RPMI8226 (cell line): ENCODE results near the gene AGO3.
A peak's percentile ranks its signal among the peaks of the same experiment; 100 is the strongest.
"Not testable (repeated sequence)": the region's sequence is repeated elsewhere in the genome, so short reads cannot be mapped to it uniquely, and the experiment has no call there.

Source experiments
- DNase-seq: peaks from one replicate; pipeline ENCODE4 v3.0.0-alpha.2; 2015

The AGO3 gene

DNA sequence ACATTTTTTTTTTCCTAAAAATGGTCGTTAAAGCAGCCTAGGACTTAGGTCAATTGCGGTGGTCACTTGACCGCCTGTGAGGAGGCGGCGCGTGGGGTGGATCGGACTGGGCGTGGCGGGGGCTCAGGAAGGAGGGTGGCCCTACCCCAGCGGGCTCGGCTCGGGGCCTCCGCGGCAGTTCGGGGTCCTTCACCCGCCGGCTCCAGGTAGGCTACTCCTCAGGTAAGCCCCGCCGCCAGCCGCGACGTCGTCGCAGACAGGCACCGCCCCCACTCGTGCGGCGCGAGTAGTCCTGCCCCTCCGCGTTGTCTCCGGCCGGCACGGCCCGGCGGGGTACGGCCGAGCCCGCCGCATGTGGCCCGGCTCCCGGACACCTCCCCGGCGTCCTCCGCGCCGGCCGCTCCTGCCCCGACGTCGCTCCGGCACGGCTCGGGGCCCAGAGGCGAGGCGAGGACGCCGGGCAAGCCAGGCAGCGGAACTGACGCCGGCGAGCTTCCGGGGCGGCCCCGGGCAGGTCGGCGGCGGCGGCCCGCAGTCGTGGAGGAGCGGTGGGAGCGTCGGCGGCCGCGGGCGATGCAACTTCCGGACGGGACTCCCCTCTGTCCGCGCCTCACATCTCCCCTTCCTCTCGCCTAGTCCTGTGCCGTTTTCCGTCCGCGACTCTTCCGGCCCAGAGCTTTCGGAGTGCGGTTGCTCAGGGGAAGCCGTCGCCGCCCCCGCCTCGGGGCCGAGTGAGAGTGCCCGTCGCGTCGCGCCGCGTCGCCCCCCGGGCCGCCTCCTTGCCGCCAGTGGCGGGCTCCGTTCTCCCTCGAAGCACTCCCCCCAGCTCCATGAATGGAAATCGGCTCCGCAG lies at the start of gene AGO3:
TSS of gene AGO3 (plus strand) at position 513 of the 853 bp plus-strand sequence. CDS start at position 835, 322 bp downstream.
- peak; percentile 93 for DNase-seq

DNA sequence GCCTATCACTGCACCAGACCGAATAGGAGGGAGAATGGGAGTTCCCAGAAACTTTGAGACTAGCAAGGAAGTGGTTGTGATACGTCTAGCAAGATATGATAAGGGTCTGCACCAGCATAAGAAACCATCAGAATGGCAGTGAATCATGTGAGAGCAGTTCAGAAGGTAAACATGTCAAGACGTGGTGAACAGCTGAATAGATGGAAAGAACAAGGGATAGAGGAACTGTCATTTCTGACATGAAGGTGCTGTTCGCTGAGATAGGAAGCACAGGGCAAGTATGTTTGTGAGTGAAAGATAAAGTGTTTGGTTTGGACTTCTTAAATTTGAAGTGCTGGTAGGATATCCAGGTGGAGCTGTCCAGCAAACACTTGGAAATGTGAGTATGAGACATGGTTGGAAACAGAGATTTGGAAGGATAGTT lies 49.0 kb upstream of the AGO3 start:
- no peak for DNase-seq

- DNase-seq, result no peak
These were observed 48.3 kb upstream of the AGO3 start for GRCh38 chr1:35882586-35882944.

GRCh38 chr1:35882945-35883634 lies 47.8 kb upstream of the AGO3 start, which contains the start of gene AGO1:
AGO1 (plus strand) TSS chr1:35883209; CDS start chr1:35883422, 213 bp downstream.
- peak; percentile 97 for DNase-seq

DNA sequence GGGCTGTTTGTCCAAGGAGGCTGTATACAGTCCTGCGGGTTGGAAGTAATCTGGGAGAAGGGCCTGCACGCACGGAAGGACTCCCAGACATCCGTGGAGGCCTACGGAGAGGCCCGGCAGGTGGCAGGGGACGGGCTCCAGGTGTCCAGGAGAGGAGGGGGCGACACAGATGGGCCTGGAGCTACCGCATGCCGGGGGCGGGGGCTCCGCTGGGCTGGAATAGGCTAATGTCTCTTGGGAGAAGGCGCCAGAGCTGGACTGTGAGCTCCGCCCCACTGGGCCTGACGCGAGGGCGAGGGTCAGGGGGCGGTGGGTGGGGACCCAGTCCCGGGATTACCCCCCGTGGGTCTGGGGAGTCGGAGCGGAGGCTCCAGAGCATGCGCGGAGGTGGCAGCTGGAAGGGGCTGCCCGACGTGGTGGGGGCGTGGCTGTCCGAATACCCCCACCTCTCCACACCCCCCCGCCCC lies 47.2 kb upstream of the AGO3 start:
- no peak for DNase-seq

DNA sequence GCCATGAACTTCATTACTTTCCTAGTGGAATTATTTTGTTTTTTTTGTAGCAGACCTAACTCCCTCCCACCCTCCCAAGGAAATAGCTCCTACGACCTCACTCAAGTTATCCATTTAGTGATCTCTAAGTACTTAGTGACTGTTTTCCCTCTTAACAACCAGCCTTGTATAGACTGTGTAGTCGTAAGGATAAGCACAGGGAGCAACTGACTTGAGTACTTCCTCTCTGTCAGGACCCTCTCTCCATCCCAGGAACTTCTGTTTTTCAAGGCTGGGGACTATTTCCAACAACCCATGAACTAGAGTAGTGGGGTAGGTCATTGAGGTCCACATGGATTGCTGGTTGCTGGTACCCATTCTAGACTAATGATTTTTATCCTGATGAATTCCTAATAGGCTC lies 46.0 kb upstream of the AGO3 start:
- DNase-seq, result no peak

DNA sequence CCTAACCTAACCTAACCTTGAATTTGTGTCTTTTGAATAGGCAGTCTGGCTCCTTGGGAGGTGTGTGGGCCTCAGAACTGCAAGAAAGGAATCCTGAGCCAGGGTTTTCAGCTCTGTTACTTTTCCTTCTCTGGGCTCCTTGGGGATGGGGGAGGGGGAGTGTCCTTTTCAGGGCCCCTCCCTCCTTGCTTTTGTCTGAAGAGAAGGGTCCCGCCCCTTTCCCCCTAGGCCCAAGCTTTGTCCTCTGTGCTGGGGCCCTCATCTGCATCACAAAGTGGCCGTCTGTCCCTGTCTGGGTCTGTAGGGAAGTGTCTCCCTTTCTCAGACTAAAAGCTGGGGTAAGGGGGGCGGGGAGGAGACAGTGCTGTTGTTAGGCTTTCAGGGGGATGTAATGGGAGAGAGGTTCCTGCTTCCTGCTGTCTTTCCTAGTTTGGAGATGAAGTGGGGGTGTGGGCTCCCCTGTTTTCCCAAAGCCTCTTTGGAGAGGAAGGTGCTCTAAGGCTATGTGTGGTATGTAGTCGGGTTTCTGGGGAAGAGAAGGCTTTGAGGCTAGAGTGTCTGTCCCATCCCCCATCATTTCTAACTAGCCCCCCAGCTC lies 44.8 kb upstream of the AGO3 start:
- no peak for DNase-seq

GRCh38 chr1:35886577-35887431 lies 44.1 kb upstream of the AGO3 start:
- DNase-seq, result peak; percentile 73

DNA sequence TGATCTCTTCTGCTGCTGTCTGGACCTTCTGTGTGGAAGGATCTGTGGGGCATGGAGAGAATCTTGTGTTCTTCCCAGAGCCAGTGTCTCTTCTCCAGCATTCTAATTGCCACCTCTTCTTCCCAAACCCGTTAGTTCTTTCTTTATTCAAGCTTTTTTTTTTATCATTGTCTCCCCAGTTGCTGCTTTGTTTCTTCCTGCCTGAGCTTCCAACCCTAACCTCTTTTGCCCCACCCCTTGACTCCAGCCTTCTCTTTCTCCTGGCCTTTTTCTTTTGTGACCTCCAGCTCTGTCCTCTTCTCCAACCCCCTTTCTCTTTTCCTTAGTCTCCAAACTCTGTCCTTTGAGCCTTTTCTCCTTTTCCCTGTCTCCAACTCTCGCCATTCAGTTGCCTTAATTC lies 43.4 kb upstream of the AGO3 start:
- no peak for DNase-seq

DNA sequence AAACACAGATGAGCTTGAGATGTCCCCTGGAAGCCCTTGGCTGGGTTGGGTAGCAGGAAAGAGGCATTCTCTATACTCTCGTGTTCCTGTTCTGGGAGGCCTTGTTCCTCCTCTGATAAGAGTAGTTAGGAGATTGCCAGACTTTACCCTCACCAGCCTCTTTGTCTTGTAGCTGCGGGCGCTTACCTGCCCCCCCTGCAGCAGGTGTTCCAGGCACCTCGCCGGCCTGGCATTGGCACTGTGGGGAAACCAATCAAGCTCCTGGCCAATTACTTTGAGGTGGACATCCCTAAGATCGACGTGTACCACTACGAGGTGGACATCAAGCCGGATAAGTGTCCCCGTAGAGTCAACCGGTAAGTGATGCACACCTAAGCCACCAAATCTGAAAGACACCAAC lies 42.6 kb upstream of the AGO3 start:
- DNase-seq, result no peak

- not testable (repeated sequence) for DNase-seq
These were observed 41.9 kb upstream of the AGO3 start for GRCh38 chr1:35888981-35889380.

- DNase-seq, result no peak
These were observed 37.6 kb upstream of the AGO3 start for GRCh38 chr1:35893051-35893879.

GRCh38 chr1:35894183-35894582 lies 36.7 kb upstream of the AGO3 start:
- no peak for DNase-seq

- no peak for DNase-seq
These were observed 36.2 kb upstream of the AGO3 start for GRCh38 chr1:35894656-35895055.

GRCh38 chr1:35899941-35900340 lies 31.0 kb upstream of the AGO3 start:
- no peak for DNase-seq

- no peak for DNase-seq
These were observed 29.7 kb upstream of the AGO3 start for GRCh38 chr1:35901235-35901634.

GRCh38 chr1:35902671-35903070 lies 28.2 kb upstream of the AGO3 start:
- DNase-seq, result no peak

DNA sequence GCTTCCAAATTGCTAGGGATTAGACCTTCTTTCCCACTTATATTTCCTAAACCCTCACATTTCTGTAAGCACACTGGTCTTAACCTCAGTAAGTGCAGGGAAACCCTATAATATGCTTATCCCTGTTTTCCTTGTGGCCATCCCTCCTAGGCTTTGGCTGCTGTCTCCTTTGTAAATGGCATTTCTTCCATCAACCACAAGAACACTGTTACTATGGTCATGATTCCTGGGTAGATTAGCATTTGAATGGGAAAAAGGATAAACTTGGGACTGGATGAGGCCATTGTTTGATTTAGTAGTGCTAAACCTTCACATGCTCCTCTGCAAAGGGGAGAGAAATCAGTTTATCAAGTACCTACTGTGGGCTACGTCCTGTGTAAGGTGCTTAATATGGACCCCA lies 16.2 kb upstream of the AGO3 start:
- no peak for DNase-seq

DNA sequence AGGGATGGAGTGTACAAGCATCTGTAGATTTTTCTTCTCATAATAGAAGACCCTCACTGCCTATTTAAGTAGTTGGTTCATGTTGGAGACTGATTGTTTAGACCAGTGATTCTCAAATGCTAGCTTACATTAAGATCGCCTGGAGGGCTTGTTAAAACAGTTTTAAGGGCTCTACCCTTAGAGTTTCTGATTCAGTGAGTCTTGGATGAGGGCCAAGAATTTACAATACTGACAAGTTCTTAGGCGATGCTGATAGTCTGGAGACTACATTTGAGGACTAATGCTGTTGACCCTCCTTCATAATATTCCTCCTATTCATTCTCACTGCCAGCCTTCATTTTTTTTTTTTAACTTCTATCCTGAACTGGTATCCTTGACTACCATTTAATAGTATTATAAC lies 15.2 kb upstream of the AGO3 start:
- no peak for DNase-seq

DNA sequence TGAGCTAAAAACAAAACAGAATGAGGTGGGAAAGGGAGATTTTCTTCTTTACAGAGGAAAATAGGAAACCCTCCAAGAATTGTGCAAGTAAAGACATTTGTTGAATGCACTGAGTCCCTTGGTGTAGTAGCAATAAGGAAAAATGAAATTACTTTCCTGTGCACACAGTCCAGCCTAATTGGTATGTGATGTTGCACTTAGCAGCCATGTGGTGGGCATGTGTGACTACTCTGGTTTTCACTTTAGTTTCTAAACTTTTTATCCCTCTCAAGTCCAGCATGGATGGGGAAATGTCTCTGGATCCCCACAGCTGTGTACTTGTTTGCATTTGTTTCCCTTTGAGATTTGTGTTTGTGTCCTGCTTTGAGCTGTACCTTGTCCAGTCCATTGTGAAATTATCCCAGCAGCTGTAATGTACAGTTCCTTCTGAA lies 7.1 kb upstream of the AGO3 start:
- DNase-seq, result no peak

GRCh38 chr1:35924838-35925237 lies 6.1 kb upstream of the AGO3 start:
- no peak for DNase-seq

DNA sequence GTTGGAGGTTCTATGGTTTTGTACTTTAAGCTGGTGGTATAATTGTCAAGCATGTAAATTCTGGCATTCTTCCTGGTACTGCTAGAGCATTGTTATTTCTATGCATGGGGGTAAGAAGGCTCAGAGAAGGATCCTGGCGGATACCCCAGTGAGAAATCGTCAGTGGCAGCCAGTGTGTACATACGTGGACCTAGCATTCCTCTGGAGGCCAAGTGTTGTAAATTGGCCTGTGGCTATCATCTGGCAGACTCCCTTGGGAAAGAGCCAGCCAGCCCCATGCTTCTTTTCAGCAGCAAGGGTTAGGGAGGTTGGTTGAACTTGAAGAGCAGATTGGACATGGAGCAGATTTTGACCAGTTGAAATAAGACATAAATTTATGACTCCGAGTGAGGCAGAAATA lies 5.2 kb upstream of the AGO3 start:
- DNase-seq, result no peak
